SW 1271 (cell line): Measurements from ENCODE around the gene PIF1.

Experiments
- DNase-seq, 2 experiments: peaks; one replicate each; lab custom pipeline; 2025; lab: John Stamatoyannopoulos, UW

The PIF1 gene, protein sequence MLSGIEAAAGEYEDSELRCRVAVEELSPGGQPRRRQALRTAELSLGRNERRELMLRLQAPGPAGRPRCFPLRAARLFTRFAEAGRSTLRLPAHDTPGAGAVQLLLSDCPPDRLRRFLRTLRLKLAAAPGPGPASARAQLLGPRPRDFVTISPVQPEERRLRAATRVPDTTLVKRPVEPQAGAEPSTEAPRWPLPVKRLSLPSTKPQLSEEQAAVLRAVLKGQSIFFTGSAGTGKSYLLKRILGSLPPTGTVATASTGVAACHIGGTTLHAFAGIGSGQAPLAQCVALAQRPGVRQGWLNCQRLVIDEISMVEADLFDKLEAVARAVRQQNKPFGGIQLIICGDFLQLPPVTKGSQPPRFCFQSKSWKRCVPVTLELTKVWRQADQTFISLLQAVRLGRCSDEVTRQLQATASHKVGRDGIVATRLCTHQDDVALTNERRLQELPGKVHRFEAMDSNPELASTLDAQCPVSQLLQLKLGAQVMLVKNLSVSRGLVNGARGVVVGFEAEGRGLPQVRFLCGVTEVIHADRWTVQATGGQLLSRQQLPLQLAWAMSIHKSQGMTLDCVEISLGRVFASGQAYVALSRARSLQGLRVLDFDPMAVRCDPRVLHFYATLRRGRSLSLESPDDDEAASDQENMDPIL

DNA sequence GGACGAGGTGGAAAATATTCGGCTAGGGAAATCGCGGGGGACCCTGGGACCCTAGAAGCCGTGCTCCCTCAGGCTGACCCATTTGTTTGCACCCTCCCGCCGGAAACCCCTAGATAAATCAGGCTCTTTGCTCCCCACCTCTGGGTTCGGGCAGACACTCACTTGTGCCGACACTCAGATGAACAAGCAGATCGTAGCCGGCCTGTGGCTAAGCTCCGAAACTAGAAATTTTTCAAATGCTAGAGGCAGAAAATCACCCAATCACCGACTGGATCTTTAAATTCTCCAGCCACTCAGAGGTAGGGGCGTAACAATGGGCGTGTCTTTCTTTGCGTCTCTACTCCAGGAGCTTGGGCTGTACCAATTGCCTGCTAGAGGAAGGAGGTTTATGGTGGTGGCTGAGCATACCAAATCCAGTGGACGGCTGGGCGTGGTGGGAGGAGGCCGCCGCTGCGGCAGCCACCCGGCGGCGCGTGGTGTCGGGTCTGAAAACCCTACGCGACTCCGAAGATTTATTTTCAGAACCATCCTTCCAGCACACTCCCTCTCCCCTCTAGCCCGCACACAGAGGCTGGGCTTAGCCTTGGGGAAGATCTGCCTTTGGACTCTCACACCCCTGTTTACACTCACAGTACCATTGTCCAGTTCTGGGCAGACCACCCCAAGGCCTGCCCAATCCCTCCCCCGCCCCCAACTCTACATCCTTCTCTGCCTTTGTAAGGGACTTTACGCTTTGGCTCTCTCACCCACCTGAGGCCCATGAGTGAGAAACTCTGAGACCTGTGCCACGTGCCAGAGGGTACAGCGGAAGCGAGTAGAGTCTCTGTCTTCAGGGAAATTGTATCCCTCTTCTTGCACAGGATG, at the start of gene PIF1:
Gene PIF1, minus strand, starts transcription at position 217 of the 864 bp plus-strand sequence. CDS start 1,312 bp downstream, outside the sequence.
- peak; percentile 82 to 96 for DNase-seq

- no peak for DNase-seq
Measured at GRCh38 chr15:64870353-64870752, 44.9 kb upstream of the PIF1 start.

DNA sequence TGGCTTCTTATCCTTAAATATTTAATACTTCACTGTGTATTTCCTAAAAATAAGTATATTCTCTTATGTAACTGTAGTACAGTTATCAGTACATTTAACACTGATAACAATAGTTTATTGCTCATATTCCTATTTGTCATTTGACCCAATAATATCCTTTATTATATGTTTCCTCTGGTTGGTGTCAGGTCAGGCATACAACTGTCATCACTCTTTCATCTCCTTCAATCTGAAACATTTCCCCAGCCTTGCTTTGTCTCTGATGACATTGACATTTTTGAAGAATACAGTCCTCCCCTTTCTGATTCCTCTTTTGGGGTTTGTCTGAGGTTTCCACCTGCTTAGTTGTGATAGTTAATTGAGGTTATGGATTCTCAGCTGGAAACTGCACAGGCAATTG, 44.1 kb upstream of the PIF1 start:
- no peak for DNase-seq

- DNase-seq, result no peak
Measured at GRCh38 chr15:64865998-64866520, 40.6 kb upstream of the PIF1 start.

DNA sequence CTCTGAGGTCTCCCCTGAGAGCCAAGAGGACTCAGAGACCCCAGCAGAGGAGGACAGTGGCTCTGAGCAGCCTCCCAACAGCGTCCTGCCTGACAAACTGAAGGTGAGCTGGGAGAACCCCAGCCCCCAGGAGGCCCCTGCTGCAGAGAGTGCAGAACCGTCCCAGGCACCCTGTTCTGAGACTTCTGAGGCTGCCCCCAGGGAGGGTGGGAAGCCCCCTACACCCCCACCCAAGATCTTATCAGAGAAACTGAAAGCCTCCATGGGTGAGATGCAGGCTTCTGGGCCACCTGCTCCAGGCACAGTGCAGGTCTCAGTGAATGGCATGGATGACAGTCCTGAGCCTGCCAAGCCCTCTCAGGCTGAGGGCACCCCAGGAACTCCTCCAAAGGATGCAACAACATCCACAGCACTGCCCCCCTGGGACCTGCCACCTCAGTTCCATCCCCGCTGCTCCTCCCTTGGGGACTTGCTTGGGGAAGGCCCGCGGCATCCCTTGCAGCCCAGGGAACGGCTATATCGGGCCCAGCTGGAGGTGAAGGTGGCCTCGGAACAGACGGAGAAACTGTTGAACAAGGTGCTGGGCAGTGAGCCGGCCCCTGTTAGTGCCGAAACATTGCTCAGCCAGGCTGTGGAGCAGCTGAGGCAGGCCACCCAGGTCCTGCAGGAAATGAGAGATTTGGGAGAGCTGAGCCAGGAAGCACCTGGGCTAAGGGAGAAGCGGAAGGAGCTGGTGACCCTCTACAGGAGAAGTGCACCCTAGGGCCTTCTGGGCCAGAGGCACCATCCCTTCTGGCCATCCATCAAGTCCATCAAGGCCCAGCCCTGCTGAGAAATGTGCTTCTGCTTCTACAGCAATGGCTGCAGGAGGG, 39.9 kb upstream of the PIF1 start:
- no peak for DNase-seq

DNA sequence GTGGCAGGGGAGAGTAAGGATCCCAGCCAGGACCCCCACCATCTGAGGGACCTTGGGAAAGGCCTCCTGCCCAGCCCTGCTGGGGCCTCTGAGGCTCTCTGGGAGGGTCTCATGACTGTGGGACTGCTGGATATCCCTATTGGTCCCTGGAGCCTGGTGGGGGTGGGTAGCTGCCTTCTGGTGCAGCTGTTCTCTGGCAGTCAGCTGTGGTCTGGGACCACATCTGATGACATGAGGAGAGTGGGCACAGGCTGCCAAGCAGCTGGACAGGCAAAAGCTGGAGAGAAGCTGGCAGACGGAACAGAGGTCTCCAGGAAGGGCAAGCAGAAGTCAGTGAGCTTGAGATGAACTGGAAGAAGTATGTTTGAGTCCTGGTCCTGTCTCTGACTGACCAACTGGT, 38.6 kb upstream of the PIF1 start:
- no peak for DNase-seq

DNA sequence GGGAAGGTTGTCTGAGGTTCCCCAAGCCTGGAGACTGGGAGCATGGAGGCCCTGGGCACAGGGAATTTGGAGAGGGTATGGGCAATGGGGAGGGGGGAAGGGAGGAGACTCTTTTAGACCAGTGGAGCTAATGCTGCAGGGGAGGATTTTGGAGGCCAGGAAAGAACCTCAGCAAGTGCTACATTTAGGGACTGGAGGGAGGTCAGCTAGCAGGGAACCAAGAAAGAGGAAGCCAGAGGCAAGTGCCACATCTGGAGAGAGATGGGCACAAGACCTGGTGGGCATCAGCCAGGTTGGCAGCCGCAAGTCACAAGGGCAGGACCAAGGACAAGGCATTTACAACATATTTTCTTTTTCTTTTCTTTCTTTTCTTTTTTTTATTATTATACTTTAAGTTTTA, 37.0 kb upstream of the PIF1 start:
- DNase-seq, result no peak

DNA sequence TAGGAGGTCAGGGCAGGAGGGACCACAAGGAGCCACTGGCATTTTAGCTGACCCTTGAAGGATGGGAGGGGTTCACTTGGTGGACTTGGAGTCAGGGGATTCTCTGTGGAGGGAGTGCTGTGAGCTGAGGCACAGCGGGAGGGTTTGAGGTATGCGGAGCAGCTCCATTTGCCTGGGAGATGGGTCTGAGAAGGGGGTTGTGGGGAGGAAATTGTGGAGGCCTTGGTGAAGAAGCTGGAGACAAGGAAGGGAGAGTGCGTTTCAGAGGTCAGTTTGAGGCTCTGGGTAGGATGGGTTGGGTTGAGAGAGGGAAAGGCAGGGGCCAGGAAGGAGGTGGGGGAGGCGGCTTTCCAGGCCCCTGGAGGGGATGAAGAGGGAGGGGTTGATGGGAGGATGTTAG, 36.5 kb upstream of the PIF1 start:
- no peak for DNase-seq

DNA sequence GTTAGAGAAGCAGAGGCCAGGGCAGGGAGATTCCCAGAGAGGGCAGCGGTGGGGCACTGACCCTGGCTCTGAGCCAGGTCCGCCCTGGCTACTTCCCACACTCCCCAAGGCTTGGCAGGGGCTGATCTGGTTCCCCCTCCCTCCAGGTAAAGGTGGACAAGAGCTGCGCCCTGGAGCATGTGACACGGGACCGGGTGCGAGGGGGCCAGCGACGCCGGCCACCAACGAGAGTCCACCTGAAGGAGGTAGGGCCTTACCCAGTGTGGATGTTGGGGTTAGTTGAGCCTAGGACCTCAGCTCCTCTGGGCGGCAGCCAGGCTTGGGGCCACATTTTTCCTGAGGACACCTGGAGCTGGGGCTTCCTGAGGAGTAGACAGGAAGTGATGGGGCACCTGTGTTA, 35.9 kb upstream of the PIF1 start:
- DNase-seq, result no peak

DNA sequence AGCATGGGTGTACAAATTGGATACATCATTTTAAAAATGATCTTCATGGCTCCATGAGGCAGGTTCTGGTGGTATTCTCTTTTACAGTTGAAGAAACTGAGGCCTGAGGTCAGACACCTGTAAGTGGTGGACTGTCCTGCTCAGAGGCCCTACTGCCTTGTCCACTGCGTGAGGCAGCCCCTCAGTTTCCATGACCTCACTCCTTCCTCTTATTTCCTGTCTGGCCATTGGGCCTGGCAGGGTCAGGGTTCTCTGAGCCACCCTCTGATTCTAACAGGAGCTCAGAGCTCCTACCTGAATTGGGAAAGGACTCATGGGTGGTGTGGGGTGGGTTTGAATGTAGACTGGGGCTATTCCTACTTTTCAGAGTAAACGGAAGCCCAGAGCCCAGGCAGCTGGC, 33.8 kb upstream of the PIF1 start:
- DNase-seq, result no peak

GRCh38 chr15:64858021-64858575, 32.7 kb upstream of the PIF1 start:
- DNase-seq, result no peak

GRCh38 chr15:64857421-64857820, 32.0 kb upstream of the PIF1 start:
- no peak for DNase-seq

GRCh38 chr15:64856429-64857145, 31.1 kb upstream of the PIF1 start:
- no peak for DNase-seq

DNA sequence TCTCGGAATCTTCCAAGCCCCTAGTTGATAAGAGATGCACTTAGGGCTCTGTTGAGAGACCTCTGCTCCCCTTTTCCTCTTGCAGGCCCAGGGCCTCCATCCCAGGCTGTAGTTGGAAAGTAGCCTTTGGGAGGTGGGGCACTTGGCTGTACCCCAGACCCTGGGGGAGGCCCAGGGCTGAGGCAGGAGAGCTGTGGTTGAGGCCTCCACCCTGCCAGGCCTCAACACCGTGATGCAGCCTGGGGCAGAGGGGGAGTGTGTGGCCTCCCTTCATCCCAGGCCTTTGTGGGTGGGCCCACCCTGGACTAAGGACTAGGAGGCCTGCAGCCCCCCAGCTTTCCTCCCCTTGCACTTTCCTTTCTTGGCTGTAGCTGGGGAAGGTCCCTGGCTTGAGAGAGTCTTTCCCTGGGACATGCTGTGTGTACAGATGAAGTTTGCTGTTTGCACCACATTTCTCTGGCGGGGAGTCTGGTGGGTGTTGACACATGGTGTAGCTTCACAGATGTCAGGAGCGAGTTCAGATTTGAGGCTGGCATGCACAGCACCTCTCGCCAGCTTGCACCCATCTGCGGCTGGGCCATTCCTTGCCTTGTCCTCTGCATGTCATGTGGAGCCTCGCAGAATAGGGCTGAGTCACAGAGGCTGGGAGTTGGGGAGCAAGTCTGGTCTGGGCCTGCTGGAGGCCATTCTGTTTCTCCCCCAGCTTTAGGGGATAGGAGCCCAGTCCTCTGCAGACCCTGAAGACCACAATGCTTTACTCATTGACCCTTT, 29.9 kb upstream of the PIF1 start:
- no peak for DNase-seq

- no peak for DNase-seq
Measured at GRCh38 chr15:64854526-64854925, 29.1 kb upstream of the PIF1 start.

DNA sequence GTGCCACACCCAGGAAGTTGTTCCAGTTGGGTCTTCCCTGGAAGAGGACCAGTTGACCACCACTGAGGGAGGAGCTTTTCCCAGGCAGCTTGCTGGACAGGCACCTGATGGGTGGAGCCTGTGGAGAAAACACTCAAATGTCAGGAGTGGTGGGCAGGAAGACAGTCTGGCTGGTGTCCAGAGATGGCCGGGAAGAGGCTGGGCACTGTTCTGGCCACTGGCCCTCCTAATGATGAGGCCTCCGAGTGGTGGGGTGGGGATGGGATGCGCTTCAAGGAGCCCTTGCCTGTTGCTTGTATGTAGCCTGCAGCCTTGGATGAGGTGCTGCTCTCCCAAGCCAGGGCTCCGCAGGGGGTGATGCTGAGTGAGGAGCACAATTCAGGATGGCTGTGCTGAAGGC, 28.6 kb upstream of the PIF1 start:
- no peak for DNase-seq

DNA sequence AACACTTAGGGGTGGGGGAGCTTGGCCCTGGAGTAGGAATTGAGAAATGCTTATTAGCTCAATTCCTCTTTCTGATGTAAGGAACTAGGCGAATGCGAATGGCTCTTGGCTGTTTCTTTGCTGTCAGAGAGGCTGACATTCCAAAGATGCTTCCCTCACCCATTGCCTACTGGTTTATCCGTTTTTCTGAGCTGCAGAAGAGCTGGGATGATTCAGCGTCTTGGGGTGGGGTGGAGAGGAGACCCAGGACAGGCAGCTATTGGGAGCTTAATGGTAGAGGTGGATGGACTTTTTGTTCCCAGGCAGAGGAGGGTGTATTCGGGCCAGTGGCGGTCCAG, 26.0 kb upstream of the PIF1 start:
- DNase-seq, result no peak

GRCh38 chr15:64850778-64851502, 25.5 kb upstream of the PIF1 start:
- DNase-seq, result no peak
